GM19025 (cell line): ENCODE measurements around the gene IL10RB.
"Not testable (repeated sequence)": the region's sequence is repeated elsewhere in the genome, so short reads cannot be mapped to it uniquely, and the experiment has no call there.

Experiments used
- ATAC-seq: cut with Tn5 transposase; IDR thresholded peaks from one replicate; pipeline ENCODE4 v1.9.1; 2021; ENCODE audit warnings: mild to moderate bottlenecking, low read depth, moderate library complexity; ENCODE audit not compliant: unreplicated experiment

IL10RB gene

DNA sequence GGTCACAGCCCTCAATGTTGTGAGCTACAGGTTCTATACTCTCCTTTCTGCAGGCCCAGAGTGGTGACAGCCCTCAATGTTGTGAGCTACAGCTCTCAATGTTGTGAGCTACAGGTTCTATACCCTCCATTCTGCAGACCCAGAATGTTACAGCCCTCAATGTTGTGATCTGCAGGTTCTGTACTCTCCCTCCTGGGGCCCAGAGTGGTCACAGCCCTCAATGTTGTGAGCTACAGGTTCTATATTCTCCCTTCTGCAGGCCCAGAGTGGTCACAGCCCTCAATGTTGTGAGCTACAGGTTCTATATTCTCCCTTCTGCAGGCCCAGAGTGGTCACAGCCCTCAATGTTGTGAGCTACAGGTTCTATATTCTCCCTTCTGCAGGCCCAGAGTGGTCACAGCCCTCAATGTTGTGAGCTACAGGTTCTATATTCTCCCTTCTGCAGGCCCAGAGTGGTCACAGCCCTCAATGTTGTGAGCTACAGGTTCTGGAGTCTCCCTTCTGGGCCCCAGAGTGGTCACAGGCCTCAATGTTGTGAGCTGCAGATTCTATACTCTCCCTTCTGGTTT is 26.5 kb upstream of the IL10RB start:
- not testable (repeated sequence) for ATAC-seq

DNA sequence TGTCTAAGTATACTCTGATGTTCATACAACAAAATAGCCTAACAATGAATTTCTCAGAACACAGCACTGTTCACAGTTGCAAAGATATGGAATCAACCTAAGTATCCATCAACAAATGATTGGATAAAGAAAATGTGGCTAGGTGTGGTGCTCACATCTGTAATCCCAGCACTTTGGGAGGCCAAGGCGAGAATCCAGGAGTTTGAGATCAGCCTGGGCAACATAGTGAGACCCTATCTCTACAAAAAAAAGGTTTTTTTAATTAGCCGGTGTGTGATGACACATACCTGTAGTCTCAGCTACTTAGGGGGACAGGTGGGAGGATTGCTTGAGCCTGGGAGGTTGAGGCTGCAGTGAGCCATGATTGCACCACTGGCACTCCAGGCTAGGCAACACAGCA is 25.8 kb upstream of the IL10RB start:
- no peak for ATAC-seq

DNA sequence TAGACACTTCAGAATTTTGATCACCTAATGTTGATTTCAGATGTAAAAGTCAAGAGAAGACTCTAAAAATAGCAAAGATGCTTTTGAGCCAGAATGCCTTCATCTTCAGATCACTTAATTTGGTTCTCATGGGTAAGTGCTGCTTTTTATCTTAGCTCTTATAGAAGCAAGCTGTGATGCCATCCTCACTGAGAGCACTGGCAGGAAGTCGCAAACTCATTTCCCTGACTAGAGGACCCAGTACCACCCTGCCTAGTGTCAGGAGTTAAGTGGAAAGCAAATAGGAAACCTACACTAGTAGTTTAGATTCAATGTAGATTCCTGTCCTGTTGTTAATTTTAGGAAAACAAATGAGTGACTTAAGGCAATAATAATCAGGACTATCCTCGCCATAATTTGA is 24.3 kb upstream of the IL10RB start:
- no peak for ATAC-seq

DNA sequence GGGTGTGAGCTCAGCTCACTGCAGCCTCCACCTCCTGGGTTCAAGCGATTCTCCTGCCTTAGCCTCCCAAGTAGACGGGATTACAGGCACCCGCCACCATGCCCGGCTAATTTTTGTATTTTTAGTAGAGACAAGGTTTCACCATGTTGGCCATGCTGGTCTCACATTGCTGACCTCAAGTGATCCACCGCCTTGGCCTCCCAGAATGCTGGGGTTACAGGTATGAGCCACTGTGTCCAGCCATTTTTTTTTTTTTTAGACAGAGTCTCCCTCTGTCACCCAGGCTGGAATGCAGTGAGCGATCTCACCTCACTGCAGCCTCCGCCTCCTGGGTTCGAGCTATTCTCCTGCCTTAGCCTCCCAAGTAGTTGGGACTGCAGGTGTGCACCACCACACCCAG is 23.3 kb upstream of the IL10RB start:
- ATAC-seq, result not testable (repeated sequence)

DNA sequence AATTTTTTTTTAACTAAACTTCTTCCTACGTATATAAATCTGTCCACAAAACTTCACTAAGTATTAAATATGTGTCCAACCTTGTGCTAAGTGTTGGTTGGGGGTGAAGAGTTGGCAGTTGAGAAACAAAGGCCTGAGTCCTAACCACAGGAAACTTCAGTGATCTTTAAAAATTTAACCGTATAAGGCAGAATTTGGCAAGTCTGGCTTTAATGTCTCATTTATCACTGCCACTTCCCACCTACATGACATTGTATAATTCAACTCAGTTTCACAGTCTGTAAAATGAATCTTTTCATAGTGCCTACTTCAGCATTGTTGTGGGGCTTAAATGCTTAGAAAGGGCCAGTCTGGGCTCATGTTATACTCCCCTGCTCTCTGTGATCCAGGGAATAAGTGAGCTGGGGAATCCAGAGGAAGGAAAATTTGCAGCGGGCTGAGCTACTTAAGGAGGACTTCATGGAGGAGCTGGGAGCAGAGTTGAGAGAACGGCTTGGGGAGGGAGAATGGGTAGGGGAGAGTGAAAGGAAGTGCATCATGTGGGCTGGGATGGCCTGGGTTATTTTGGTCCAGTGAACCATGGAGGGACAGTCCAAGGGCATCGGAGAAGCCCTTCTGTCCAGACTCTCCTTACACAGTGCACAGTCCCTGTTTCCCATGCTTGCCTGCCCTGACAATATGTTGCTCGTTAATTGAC is 21.9 kb upstream of the IL10RB start:
- ATAC-seq, result no peak

DNA sequence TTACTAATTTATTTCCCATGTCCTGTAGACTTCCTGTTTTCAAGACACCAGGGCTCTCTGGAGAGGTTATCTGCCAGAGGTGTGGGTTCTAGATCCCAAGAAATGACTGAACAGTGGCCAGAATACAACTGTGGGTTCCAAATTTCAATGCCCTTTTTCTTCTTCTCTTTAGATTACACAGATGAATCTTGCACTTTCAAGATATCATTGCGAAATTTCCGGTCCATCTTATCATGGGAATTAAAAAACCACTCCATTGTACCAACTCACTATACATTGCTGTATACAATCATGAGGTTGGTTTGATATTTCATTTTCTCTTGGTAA is 21.4 kb upstream of the IL10RB start:
- ATAC-seq, result no peak

DNA sequence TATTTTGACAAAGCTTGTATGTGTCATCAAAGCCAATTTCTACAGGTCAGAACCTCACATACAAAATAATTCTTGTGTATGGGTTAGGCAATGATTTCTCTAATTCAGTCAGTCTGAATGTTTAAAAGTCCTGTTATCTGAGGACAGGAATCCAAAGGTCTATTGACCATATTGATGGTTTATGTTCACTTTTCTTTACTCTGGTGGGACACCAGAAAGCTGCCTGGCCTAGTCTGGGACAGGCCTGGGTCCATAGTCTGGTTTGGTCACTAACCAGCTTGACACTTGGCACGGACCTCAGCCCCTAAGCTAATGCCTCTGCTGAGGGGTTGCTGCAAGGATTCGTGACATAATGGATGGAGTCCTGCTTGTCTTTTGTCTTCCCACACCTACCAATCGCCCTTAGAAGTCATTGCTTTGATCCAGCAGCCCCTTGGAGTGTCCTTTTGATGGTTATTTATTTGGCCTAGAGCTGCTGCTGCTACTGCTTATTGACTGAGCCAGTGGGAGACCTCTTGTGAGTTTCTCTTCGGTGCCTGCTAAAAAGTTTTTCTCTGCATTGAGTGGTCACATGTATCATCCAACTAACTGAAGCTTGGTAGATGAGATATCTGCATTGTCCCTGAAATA is 20.8 kb upstream of the IL10RB start:
- ATAC-seq, result no peak

DNA sequence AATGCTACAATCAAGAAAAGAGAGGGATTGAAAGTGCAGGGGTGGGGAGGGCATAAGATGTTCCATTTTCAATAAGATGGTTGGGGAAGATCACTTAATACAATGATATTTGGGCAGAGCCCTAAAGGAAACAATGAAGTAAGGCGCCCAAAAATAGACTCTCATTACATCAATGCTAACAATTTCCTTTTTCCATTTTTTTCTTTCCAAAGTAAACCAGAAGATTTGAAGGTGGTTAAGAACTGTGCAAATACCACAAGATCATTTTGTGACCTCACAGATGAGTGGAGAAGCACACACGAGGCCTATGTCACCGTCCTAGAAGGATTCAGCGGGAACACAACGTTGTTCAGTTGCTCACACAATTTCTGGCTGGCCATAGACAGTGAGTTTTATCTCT is 19.7 kb upstream of the IL10RB start:
- no peak for ATAC-seq

DNA sequence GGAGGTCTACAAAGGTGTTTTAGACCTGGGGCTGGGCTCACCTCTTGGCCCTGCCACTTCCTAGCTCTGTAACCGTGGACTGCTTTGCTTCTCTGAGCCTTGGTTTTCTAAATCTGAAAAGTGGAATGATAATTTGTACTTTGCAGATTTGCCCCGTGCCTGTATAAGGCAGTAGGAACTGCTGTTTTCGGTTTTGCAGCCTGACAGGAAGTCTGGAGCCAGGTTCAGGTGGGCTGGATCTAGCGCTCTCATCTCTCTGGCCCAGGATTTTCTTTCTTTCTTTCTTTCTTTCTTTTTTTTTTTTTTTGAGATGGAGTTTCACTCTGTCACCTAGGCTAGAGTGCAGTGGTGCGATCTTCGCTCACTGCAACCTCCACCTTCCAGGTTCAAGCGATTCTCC is 19.2 kb upstream of the IL10RB start:
- no peak for ATAC-seq

DNA sequence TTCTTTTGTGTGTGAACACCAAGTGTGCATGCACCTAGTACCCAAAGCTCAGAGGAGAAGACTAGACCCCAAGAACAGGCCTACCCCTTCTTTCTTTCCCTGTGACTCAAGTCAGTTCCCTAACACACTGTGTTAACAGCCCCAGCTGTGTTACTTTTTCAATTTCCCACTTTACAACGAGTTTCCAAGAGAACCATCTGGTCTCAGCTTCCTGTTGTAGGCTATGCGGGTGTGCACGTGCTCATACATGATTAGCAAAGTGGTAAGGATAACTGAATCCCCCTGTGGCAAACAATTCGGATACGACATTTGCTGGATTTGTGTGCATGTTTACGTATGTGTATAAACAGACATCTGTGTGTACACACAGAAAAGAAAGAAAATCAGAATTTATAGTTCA is 18.6 kb upstream of the IL10RB start:
- no peak for ATAC-seq

DNA sequence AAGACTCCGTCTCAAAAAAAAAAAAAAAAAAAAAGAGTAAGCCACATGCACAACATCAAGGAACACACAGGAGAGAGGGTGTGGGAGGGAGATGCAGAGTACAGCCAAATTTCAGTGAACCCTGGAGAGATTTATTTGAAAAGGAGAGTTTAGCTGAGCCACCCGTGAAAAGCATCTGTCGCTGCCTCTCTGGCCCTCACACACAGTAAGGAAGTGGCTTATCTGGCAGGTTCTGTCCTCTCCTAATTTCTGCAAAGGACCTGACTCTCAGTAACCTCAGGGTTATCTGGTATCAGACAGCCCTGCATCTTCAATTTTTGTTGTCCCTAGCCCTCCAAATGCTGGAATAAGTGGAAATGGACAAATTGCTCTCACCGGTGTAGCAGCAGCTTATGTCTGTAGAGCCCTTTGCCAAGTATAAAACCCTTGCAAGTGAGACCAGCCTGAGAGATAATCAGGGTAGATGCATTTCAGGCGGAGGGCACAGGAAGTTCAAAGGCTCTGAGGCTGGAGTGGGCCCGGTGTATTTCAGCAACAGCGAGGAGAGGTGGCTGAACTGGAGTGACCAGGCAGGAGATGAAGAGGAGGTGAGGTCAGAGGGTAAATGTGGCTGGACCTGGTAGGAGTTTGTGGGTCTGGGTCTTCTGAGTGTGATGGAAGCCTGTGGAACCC is 16.7 kb upstream of the IL10RB start:
- ATAC-seq, result no peak

DNA sequence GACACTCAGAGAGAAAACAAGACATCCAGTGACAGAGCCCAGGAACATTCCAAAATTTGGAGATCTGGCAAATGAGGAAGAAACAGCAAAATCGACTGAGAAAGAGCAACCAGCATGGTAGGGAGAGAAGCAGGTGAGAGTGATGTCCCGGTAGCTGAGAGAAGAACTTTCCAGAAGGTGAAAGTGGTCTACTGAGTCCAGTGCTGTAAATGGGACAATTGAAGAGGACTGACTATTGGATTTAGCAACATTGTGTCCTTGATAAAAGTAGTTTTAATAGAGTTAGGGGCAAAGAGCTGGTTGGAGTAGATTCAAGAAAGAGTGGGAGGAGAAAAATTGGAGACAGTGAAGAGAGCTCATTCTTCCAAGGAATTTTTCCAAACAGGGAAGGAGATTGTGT is 15.0 kb upstream of the IL10RB start:
- ATAC-seq, result no peak

DNA sequence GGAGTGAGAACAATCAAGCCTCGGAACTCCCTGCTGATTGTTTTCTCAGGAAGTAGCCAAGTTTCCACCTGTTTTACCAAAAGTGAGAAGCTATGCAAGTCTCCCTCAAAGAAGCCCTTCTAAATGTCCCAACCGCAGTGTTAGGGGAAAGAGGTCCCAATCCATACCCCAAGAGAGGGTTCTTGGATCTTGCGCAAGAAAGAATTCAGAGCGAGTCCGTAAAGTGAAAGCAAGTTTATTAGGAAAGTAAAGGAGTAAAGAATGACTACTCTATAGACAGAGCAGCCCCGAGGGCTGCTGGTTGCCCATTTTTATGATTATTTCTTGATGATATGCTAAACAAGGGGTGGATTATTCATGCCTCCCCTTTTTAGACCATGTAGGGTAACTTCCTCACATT is 12.8 kb upstream of the IL10RB start:
- ATAC-seq, result not testable (repeated sequence)

DNA sequence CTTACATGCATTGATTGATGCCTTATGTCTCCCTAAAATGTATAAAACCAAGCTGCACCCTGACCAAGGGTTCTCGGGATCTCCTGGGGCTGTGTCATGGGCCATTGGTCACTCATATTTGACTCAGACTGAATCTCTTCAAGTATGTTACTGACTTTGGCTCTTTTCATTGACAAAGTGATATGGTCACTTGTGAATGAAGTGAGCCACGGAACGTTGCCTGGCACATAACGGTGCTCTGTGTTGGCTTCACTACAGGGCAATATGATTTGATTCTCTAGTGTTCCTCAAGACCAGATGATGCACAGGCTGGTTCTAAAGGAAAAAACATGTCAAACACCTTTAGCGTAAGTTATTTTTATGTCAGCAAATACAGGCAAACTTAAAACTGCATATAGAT is 11.4 kb upstream of the IL10RB start:
- ATAC-seq, result no peak

DNA sequence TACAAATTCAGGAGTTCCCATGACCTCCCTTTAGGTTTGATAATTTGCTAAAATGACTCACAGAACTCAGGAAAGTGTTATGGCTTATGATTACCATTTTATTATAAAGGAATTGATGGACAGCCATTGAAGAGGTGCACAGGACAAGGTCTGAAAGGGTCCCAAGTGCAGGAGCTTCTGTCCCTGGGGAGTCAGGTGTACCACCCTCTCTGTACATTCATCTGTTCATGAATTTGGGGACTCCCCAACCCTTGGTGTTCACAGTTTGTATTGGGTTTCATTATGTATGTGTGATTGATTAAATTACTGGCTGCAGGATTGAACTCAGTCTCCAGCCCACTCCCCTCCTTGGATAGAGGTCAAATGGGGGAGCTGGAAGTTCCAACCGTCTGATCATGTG is 10.8 kb upstream of the IL10RB start:
- ATAC-seq, result no peak

DNA sequence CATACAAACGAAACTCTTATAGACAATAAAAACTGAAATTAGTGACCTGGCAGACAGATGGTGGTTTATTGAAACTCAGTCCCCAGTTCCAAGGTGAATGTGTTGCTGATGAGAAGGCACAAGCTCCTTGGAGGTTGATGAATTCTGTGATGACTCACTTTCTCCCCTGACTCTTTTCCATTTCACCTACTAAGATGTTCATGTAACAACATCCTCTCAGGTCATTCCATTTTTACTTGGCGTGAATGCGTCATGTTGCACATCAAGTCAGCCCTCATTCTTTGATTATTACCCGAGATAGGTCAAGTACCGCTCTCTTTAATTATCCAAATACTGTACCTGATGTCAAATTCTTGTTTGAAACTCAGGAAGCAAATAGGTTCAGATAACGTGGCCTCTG is 10.1 kb upstream of the IL10RB start:
- ATAC-seq, result no peak

DNA sequence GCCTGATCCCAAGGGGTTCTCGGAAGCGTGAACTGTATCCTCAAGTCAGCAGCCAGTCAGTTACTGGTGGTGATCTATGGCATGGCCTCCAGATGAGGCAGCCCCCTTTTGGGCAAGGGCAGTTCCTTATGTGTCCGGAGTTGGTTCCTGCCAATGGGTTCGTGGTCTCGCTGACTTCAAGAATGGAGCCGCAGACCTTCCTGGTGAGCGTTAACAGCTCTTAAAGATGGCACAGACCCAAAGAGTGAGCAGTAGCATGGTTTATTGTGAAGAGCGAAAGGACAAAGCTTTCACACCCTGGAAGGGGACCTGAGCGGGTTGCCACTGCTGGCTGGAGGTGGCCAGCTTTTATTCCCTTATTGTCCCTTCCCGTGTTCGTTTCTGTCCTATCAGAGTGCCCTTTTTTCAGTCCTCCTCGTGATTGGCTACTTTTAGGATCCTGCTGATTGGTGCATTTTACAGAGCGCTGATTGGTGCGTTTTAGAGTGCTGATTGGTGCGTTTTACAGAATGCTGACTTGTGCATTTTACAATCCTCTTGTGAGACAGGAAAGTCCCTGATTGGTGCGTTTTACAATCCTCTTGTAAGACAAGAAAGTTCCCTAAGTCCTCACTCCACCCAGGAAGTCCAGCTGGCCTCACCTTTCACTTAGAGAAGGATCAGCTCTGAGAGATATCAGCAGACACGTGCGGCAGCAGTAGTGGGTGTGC is 8.9 kb upstream of the IL10RB start:
- ATAC-seq, result no peak

DNA sequence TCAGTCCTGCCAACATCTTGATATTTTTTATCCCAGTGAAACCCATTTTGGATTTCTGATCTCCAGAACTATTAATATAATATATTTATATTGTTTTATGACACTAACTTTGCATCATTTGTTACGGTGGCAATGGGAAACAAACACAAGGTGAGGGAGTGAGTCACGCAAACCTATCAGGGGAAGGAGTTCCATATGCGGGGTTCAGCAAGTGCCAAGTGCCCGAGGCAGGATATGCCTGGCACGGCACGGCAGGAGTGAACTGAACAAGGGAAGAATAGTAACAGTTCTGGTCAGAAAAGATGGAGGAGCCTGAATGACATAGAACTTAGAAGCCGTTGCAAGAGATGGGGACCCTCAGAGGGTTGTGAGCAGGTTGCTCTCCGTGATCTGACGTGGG is 7.7 kb upstream of the IL10RB start:
- no peak for ATAC-seq

DNA sequence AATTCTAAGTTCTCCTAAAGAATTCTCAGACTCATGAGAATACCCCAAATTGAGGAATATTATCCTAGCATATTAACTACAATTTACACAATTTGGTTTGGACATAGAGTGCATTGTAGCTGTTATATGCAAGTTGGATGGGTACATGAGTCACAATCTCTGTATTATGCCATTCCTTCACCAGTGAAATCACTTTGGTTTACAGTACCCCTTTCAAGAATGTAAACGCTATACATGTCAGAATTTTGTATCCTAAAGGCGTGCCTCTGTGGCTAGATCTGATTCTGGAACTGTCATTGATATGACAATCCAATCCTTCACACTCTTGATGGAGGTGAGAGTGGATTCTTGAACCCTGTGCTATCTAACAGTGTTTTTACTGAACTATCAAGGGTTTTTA is 6.7 kb upstream of the IL10RB start:
- no peak for ATAC-seq

DNA sequence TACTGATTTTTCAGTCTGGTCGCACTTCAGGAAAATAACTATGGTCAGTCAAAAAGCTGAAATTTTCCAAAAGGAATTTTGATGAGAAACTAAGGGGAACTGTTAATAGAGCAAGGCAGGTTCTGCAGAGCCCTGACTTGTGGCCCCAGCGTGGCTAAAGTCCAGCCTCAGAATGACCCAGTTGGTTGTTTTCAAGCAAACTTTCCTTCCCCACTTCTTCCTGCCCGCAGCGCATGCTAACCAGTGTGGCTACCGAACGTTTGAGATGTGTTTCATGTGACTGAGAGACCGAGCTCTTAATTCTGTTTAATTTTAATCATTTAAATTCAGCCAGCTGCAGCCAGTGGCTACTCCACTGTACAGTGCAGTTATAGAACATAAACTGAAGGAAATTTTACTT is 6.2 kb upstream of the IL10RB start:
- no peak for ATAC-seq

DNA sequence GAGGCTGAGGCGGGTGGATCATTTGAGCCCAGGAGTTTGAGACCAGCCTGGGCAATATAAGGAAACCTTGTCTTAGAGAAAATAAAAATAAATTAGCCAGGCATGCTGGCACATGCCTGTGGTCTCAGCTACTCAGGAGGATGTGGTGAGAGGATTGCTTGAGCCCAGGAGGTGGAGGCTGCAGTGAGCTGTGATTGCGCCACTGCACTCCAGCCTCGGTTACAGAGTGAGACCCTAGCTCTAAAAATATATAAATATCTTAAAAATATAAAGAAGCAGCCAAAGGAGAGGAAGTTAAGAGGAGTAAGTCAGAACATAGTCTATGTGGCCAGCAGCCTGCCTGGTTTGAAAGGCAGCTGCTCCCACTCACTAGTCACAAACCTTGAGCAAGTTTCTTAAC is 4.5 kb upstream of the IL10RB start:
- ATAC-seq, result no peak
